ENCODE measurements around the gene GPR161. TPM values are rescaled to one million over a fixed set of nuclear protein-coding genes. Genes with fewer than 3 reads are reported as not detected.
"Not testable (repeated sequence)": the region's sequence is repeated elsewhere in the genome, so short reads cannot be mapped to it uniquely, and the experiment has no call there.

The GPR161 gene, protein sequence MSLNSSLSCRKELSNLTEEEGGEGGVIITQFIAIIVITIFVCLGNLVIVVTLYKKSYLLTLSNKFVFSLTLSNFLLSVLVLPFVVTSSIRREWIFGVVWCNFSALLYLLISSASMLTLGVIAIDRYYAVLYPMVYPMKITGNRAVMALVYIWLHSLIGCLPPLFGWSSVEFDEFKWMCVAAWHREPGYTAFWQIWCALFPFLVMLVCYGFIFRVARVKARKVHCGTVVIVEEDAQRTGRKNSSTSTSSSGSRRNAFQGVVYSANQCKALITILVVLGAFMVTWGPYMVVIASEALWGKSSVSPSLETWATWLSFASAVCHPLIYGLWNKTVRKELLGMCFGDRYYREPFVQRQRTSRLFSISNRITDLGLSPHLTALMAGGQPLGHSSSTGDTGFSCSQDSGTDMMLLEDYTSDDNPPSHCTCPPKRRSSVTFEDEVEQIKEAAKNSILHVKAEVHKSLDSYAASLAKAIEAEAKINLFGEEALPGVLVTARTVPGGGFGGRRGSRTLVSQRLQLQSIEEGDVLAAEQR
- total RNA-seq (10 to 100 TPM in 1 of 2 donors, 1 to 10 TPM in 1; 9.3 to 22.0 TPM), polyA plus RNA-seq (ENCODE audit: insufficient read length in 6 of 6) (10 to 100 TPM; 26.2 to 37.7 (median 28.0) TPM)
- long read RNA-seq, donor 1 = 0 reads
- long read RNA-seq, donor 2 = 0 reads
- long read RNA-seq, donor 3 = 0 reads
- long read RNA-seq, donor 4, partial matches to known transcripts = 1 of 5 reads
- long read RNA-seq, donor 4, other reads (novel, unspliced or antisense) = 4 of 5 reads
- long read RNA-seq, donor 5, partial matches to known transcripts = 0 of 2 reads
- long read RNA-seq, donor 5, other reads (novel, unspliced or antisense) = 0 of 2 reads
- long read RNA-seq, donor 6, full-length matches to known transcripts = 1 of 1 reads
- long read RNA-seq, donor 6, partial matches to known transcripts = 0 of 1 reads
- long read RNA-seq, donor 6, other reads (novel, unspliced or antisense) = 0 of 1 reads
- long read RNA-seq, donor 7 = 0 reads
- long read RNA-seq, donor 8, partial matches to known transcripts = 0 of 1 reads
- long read RNA-seq, donor 8, other reads (novel, unspliced or antisense) = 0 of 1 reads
- long read RNA-seq, donor 9 = 0 reads
- long read RNA-seq, donor 10 = 0 reads
- long read RNA-seq, donor 11, partial matches to known transcripts = 0 of 1 reads
- long read RNA-seq, donor 11, other reads (novel, unspliced or antisense) = 0 of 1 reads
- long read RNA-seq, donor 12, partial matches to known transcripts = 0 of 1 reads
- long read RNA-seq, donor 12, other reads (novel, unspliced or antisense) = 0 of 1 reads

DNA sequence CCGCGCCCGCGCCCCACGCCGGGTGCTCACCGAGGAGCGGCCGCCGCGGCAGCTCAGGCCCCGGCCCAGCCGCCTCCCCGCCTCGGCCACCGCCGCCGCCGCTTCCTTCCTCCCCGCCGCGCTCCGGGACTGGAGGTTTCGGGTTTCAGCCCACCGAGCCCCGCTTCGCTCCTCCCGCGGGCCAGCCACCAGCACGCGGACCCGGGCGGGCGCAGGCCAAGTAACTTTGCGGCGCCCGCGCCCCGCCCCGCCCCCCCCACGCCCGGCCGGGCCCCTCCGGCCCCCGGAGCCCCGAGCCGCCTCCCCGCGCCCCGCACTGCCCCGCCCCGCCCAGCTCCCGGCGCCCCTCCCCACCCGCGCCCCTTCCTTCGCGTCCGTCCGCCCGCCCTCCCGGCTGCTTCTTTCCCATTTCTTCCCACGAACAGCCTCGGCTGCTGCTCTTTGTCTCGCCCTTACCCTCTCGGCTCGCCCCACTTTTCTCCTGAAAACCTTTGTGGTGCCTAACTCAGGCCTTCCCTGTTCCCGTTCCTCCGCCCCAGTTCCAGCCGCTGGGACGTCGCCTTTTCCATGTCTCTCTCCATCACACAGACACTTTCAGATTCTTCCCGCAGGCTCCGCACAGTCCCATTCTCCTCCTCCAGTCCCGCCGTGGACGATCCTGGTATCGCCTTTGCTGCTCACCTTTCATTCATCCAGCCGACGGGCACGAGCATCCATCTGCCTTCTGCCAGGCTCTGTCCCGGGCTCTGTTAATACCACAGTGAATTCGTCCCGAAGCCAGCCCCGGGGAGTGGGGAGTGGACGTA is at the start of gene GPR161:
Gene GPR161 (minus strand): TSS at position 222 of the 806 bp plus-strand sequence. CDS start 32,080 bp downstream, outside the sequence.
- Histone ChIP-seq H3K27ac (peak within 1 kb of the TSS; percentile 68 to 74), H3K36me3 (no peaks in the 10 kb centered on the region), H3K4me1 (peaks cover 10 to 23% of the 10 kb centered on the region in 2 donors), H3K4me3 (peak within 1 kb of the TSS; percentile 73 to 82), H3K27me3 (peaks cover 0 to 34% of the 10 kb centered on the region in 2 donors), H3K9me3 (no peaks in the 10 kb centered on the region)
- TF ChIP-seq, protein P1, sequence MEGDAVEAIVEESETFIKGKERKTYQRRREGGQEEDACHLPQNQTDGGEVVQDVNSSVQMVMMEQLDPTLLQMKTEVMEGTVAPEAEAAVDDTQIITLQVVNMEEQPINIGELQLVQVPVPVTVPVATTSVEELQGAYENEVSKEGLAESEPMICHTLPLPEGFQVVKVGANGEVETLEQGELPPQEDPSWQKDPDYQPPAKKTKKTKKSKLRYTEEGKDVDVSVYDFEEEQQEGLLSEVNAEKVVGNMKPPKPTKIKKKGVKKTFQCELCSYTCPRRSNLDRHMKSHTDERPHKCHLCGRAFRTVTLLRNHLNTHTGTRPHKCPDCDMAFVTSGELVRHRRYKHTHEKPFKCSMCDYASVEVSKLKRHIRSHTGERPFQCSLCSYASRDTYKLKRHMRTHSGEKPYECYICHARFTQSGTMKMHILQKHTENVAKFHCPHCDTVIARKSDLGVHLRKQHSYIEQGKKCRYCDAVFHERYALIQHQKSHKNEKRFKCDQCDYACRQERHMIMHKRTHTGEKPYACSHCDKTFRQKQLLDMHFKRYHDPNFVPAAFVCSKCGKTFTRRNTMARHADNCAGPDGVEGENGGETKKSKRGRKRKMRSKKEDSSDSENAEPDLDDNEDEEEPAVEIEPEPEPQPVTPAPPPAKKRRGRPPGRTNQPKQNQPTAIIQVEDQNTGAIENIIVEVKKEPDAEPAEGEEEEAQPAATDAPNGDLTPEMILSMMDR (IDR thresholded peaks at IDR 0.05) = no peak
- DNase-seq = peak; percentile 50 to 88 (median 64)
- intact Hi-C loops (cut with DNase I) = no loop called here
- peak; percentile 52 for ATAC-seq

DNA sequence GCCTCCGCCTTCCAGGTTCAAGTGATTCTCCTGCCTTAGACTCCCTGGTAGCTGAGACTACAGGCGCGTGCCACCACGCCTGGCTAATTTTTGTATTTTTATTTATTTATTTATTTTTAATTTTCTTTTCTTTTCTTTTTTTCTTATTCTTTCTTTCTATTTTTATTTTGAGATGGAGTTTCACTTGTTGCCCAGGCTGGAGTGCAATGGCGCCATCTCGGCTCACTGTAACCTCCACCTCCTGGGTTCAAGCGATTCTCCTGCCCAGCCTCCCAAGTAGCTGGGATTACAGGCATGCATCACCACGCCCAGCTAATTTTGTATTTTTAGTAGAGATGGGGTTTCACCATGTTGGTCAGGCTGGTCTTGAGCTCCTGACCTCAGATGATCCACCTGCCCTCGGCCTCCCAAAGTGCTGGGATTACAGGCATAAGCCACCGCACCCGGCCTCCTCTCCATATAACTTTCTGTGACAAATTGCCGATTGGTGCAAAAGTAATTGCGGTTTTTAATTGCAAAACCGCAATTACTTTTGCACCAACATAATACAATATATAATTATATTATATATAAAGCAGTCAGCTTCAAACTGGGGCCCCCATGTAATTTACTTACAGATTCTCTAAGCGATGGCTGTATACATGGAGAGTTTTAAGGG is 44.5 kb upstream of the GPR161 start:
- intact Hi-C loops (cut with DNase I); H3K9me3 ChIP-seq; H3K27ac ChIP-seq: not testable (repeated sequence)

DNA sequence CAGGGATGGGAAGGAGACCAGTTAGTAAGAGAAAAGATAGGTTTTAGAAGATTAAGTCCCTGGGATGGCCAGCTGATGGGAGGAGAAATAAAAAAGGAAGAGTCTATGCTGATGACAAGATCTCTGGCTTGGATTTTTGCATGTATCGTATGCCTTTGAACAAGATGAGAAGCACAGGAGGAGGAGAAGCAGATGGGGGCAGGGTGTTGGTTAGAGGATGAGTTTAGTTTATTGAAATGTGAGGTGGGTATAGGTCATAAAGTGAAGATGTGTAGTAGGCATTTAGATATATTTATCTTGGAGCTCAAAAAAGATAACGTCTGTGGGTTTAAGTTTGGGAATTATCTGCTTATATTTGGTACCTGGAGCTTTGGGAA is 43.4 kb upstream of the GPR161 start:
- no peaks in the 10 kb centered on the region for H3K9me3 ChIP-seq
- no peaks in the 10 kb centered on the region for H3K27me3 ChIP-seq
- peak overlapping the region; percentile 87 to 89 for H3K4me3 ChIP-seq
- TF ChIP-seq, protein P1 (IDR thresholded peaks at IDR 0.05) = no peak
- intact Hi-C loops (cut with DNase I) = no loop called here
- ATAC-seq (no peak), DNase-seq (no peak)
- H3K4me1 ChIP-seq = peaks cover 0 to 15% of the 10 kb centered on the region in 2 donors
- H3K36me3 ChIP-seq = peaks cover 4 to 5% of the 10 kb centered on the region in 2 donors
- peak overlapping the region in 1 of 2 donors; percentile 92 for H3K27ac ChIP-seq

More for the DNA sequence above, 44.5 kb upstream of the GPR161 start:
- not testable (repeated sequence) for DNase-seq, H3K4me3 ChIP-seq, ATAC-seq, H3K27me3 ChIP-seq
- peaks cover 4 to 16% of the 10 kb centered on the region in 2 donors for H3K36me3 ChIP-seq
- H3K4me1 ChIP-seq = peaks cover 0 to 15% of the 10 kb centered on the region in 2 donors

DNA sequence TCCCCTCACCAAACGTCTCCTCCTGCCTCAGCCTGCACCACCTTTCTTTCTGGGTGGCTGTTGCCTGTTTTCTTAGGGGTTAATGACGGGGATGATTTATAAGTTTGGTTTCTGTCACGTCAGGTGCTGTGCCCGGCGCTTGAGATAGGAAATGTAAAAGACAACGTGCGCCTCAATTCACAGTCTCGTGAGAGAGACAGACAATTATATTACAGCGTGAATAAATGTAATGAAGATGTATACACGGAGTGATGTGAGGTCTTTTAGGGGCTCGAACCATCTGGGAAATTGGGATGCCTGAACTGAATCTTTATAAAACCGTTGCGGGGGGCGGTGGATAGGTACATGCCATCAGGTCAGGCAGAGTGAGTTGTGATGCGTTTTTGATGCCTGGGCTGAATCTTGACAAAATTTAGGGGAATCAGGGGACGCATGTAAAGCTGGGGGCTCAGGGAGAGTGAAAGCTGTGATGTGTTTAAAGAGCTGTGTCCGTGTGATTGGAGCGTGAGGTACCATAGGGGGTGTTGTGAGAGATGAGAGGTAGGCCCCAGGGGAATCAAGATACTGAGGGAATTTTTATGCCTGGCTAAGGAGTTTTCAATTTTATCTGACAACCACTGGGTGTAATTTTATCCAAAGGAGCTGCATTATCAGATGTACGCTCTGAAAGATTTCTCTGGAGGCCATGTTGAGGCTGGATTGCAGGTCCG is 42.9 kb upstream of the GPR161 start:
- TF ChIP-seq, protein P1 (IDR thresholded peaks at IDR 0.05) = no peak
- intact Hi-C loops (cut with DNase I) = no loop called here
- peaks cover 3 to 4% of the 10 kb centered on the region in 2 donors for H3K36me3 ChIP-seq
- peak overlapping the region; percentile 92 to 96 for H3K27ac ChIP-seq
- peak overlapping the region; percentile 87 to 89 for H3K4me3 ChIP-seq
- H3K27me3 ChIP-seq = no peaks in the 10 kb centered on the region
- ATAC-seq (peak; percentile 1), DNase-seq (no peak)
- peaks cover 0 to 15% of the 10 kb centered on the region in 2 donors for H3K4me1 ChIP-seq
- H3K9me3 ChIP-seq = no peaks in the 10 kb centered on the region

All from left lung (tissue), 14 donors.